GM21528 (cell line): ENCODE measurements around the gene ESPNL.

Experiments used
- ATAC-seq: cut with Tn5 transposase; IDR thresholded peaks from one replicate; pipeline ENCODE4 v1.9.1; 2021; ENCODE audit warnings: mild to moderate bottlenecking, moderate library complexity; ENCODE audit not compliant: unreplicated experiment, low FRiP score

Gene ESPNL

GRCh38 chr2:238138331-238139195 lies 38.4 kb downstream of the ESPNL start, which contains the start of gene KLHL30:
KLHL30 (plus strand) TSS chr2:238138668; CDS start chr2:238140755, 2,087 bp downstream.
- ATAC-seq: no peak

DNA sequence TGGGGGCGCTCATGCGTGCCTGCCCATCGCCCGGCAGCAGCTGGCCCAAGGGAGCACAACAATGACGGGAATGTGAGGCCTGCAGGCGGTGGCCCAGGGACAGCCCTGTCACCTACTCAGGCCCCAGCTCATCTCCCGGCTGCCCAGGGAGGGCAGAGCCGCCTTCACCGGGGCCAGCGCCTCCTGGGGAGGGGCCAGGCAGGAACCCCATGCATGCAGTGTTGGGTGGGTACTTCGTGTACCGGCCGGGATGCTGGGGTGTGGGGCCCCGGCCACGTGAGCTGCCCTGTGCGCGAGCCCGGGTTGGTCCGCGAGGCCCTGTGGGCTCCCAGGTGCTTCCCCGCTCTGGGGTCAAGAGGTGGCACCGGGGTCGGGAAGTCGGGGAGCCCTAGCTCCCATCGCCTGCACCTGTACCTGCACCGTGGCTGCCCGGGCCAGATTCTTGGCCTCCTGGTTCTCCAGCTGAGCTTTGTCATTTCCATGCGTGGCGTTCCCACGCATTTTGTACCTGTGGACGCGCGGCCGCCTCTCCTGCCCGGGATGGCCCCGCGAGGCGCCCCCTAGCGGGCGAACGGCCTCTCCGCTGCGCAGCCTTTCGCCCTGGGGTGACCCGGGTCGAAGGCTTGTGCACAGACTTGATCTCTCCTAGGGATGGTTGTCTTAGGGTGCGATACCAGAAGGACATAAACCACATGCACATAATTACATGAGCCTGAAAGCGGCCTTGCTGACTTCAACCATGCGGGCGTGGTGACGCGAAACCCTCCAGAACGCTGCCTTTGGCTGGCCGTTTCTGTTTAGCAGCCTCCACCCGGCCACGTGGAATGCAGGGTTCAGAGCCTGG lies 39.3 kb downstream of the ESPNL start:
- ATAC-seq: no peak

DNA sequence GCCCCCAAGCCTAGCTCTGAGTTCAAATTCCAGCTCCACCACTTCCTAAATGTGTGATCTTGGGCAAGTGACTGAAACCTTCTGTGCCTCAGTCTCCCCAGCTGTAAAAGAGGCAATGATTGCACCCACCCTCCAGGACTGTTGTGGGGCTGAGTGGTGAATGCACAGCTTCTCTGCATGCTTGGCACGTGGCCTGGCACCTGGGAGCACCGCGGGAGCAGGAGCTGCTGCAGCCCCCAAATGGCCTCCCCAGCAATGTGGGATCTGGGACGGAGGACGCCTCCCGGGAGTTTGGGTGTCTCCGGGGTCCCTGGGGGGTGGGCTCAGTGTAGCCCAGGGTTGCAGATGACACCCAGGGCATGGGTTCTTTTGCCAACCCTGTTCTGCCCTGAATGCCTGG lies 39.9 kb downstream of the ESPNL start:
- no peak for ATAC-seq

- no peak for ATAC-seq
Measured at GRCh38 chr2:238140721-238141540, 40.8 kb downstream of the ESPNL start.

DNA sequence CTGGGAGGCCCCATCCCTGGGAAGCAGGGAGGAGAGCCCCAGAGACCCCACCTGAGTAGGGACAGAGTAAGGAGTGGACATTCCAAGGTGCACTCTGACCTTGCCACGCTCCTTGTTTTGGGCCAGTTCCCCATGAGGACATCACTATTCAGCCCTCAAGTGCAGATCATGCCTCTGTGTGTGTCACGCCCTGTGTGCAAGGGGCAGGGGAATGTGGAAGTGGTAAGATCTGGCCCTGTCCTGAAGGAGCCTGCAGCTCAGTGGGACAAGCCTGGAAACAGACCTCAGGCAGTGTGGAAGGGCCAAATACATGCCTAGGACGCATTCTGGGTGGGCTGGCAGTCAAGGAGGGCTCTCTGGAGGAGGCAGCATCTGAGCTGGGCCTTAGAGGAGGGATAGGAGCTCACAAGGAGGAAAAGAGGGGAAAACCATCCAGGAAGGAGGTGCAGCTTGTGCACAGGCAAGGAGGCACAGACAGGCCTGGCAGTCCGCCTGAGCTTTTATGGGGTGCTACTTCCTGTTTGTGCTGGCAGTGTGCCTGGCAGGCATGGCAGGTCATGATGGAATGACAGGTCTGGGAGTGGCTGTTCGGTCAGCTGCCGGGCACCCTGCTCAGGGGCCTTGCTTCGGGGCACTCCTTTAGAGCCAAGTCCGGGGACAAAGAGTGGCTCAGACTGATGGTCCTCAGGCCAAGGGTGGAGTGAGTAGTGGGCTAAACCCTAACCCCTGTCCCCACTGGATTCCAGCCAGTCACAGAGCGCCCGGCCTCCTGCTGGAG lies 41.6 kb downstream of the ESPNL start:
- no peak for ATAC-seq

DNA sequence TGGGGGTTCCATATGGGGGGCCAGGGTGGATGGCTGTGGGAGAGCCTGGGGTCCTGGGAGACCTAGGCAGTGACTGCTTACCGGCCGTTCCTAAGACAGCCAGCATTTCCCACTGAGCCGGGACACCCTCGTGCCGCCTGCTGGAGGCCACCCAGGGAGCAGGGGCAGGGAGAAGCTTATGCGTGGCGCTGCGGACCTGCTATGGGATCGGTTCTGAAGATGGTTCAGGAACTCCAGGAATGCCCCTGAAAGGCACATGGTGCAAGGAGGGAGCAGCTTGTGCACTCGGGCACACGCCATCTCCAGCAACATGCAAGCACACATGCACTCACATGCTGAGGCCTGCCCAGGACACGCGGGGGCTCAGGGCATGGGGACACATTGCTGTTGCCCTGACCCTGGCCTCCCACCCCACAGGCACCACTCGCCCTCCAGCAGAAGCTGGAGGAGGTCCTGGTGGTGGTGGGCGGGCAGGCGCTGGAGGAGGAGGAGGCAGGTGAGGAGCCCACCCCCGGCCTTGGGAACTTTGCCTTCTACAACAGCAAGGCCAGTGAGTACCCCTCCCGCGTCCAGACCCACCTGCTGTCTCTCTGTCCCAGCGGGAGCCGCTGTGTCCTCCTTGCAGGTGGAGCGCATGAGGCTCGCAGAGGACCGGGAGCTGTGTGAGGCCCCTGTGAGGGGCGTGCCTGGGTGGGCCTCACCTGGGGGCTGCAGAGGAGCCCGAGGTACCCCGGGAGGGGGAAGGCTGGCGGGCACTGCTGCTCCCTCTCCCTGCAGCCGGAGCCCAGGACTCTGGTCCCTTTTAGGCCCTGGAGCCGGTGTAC lies 42.5 kb downstream of the ESPNL start:
- ATAC-seq: no peak

GRCh38 chr2:238143239-238143951 lies 43.3 kb downstream of the ESPNL start:
- no peak for ATAC-seq

DNA sequence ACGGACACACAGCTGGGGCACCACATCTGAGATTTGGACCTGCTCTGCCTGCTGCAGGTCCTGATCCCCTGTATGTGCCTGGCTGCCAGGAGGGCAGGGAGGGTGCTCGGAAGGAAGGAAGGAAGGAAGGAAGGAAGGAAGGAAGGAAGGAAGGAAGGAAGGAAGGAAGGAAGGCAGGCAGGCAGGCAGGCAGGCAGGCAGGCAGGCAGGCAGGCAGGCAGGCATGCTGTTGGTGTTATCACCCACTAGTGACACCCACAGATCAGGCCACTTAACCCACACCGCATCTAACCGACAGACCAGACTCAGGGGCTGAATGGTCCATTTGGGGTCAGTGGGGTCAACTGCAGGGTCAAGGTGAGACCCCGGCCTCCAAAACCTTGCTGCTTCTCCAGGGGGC lies 44.1 kb downstream of the ESPNL start:
- ATAC-seq: no peak

- no peak for ATAC-seq
Measured at GRCh38 chr2:238145046-238145445, 44.9 kb downstream of the ESPNL start.

GRCh38 chr2:238145851-238146250 lies 45.7 kb downstream of the ESPNL start:
- ATAC-seq: no peak

- no peak for ATAC-seq
Measured at GRCh38 chr2:238146884-238147544, 46.9 kb downstream of the ESPNL start.

DNA sequence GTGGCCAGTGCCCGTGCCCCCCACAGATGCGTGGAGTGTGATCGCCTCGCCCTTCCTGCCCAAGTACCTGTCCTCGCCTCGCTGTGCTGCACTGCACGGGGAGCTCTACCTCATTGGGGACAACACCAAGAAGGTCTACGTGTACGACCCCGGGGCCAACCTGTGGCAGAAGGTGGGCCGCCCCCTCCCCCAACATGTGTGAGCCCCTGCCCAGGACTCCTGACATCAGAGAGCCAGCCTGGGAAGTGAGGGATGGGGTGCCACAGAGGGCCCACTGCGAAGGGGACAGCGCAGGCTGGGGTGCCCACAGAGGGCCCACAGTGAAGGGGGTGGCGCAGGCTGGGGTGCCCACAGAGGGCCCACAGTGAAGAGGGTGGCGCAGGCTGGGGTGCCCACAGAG lies 48.8 kb downstream of the ESPNL start:
- no peak for ATAC-seq

- no peak for ATAC-seq
Measured at GRCh38 chr2:238149841-238150572, 49.9 kb downstream of the ESPNL start.

DNA sequence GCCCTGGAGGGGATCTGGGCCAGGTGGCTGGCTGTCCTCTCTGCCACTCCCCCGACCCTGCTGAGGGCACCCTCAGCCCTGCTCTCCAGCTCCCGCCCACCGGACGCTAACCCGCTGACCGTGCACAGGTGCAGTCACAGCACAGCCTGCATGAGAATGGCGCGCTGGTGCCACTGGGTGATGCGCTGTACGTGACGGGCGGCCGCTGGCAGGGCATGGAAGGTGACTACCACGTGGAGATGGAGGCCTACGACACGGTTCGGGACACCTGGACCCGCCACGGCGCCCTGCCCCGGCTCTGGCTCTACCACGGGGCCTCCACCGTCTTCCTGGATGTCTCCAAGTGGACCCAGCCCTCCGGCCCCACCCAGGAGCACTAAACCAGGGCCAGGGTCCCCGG lies 50.5 kb downstream of the ESPNL start:
- ATAC-seq: no peak

DNA sequence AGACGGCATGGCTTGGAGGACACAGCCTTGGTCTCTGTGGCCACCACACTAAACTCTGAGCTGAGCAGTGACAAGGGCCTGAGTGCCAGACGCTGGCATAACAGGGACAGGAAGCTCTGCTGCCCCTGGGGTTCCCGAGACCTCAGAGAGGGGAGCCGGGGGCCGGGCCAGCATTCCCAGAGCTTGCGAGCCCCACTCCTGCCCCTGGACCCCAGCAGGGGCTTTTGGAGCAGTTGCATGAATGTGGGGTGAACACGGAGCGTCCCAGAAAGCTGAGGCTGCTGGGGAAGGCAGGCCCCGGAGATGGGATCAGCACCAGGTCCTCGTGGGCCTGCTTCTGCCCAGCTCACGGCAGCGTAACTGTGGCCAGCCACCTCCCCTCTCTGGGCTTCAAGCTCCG lies 51.1 kb downstream of the ESPNL start:
- no peak for ATAC-seq

DNA sequence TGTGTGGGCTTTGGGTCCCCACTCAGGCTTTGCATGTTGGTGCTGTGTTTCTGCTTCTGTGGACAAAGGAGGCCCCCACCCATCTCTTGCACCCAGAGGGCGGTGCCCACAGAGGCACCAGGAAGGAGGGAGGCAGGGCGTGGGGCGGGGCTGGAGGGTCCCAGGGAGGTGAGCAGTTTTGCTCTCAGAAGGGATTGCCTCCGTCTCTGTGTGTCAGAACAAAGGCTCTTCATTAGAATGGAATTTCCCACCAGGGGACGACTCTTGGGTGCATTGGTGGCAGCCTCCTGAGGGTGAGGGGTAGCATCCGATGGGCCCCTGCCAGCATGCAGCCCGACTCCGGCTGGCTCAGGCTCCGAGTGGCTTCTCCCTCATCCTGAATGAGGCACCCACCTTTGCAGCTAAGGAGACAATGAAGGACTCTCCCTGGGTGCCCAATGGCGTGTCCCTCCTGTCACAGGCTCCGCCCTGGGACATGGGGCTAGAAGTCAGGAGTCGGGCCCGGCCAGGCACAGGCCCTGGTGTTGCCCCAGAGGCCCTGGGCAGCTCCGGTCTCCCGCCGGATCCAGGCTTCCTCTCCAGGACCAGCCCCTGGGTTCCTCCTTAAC lies 51.6 kb downstream of the ESPNL start:
- no peak for ATAC-seq
